Activated naive CD4-positive, alpha-beta T cell treated with anti-CD3 and anti-CD28 coated beads, Interleukin-2, amount 10 ng/mL, durations not matched to agents 7 days and 5 days (primary cell): Measurements from ENCODE around the gene TMA7.
A peak's percentile ranks its signal among the peaks of the same experiment; 100 is the strongest.
"Not testable (repeated sequence)": the region's sequence is repeated elsewhere in the genome, so short reads cannot be mapped to it uniquely, and the experiment has no call there.

Source experiments
- CTCF ChIA-PET: fragments of 350-600 bp; sonication (Branson Sonifier 250); formaldehyde crosslinking; loops from one replicate; lab custom pipeline; 2021; ENCODE audit warnings: antibody characterized with exemption; lab: Charles Lee
- DNase-seq: peaks from one replicate; pipeline ENCODE4 v3.0.0-alpha.2; 2020
- H3K27ac Mint-ChIP-seq: one replicate; pipeline ENCODE4 v1.8.0; 2021; ENCODE audit warnings: mild to moderate bottlenecking, moderate library complexity, mixed read lengths
- H3K27me3 Mint-ChIP-seq: one replicate; pipeline ENCODE4 v1.8.0; 2021; ENCODE audit warnings: mild to moderate bottlenecking, mixed read lengths
- H3K36me3 Mint-ChIP-seq: one replicate; pipeline ENCODE4 v1.8.0; 2021; ENCODE audit warnings: mixed read lengths
- H3K4me1 Mint-ChIP-seq: one replicate; pipeline ENCODE4 v1.8.0; 2021; ENCODE audit warnings: mixed read lengths
- H3K4me3 Mint-ChIP-seq: one replicate; pipeline ENCODE4 v1.8.0; 2021; ENCODE audit warnings: mild to moderate bottlenecking, moderate library complexity, mixed read lengths
- H3K9me3 Mint-ChIP-seq: one replicate; pipeline ENCODE4 v1.8.0; 2021; ENCODE audit warnings: mixed read lengths

TMA7 gene

GRCh38 chr3:48445277-48445882 is 5.3 kb downstream of the TMA7 start:
- peak overlapping the region; percentile 89 for H3K27ac Mint-ChIP-seq
- peak overlapping the region; percentile 88 for H3K4me3 Mint-ChIP-seq
- peaks cover 51% of the 10 kb centered on the region for H3K36me3 Mint-ChIP-seq
- no peak for DNase-seq
- peaks cover 61% of the 10 kb centered on the region for H3K4me1 Mint-ChIP-seq
- H3K9me3 Mint-ChIP-seq: no peaks in the 10 kb centered on the region
- CTCF ChIA-PET: interaction anchor here (1.1 to 4.5 kb wide), 7 partner anchors 9 to 113 kb away, joined by 3 to 47 read pairs (median 4); no protein-coding TSS in a partner anchor
- no peaks in the 10 kb centered on the region for H3K27me3 Mint-ChIP-seq

GRCh38 chr3:48446043-48446424 is 6.0 kb downstream of the TMA7 start:
- peaks cover 57% of the 10 kb centered on the region for H3K4me1 Mint-ChIP-seq
- H3K27me3 Mint-ChIP-seq: no peaks in the 10 kb centered on the region
- H3K4me3 Mint-ChIP-seq: peak overlapping the region; percentile 88
- H3K36me3 Mint-ChIP-seq: peaks cover 46% of the 10 kb centered on the region
- CTCF ChIA-PET: interaction anchor here (0.8 to 4.5 kb wide), 8 partner anchors 10 to 112 kb away, joined by 3 to 47 read pairs (median 4); no protein-coding TSS in a partner anchor
- H3K27ac Mint-ChIP-seq: peak overlapping the region; percentile 89
- DNase-seq: peak; percentile 19
- H3K9me3 Mint-ChIP-seq: no peaks in the 10 kb centered on the region

- H3K27ac Mint-ChIP-seq: peak within 1 kb of the TSS; percentile 89
- no peaks in the 10 kb centered on the region for H3K27me3 Mint-ChIP-seq
- H3K4me3 Mint-ChIP-seq: peak within 1 kb of the TSS; percentile 88
- CTCF ChIA-PET: interaction anchor here (0.8 to 4.5 kb wide), 7 partner anchors 10 to 112 kb away, joined by 3 to 47 read pairs (median 4); no protein-coding TSS in a partner anchor
- peaks cover 51% of the 10 kb centered on the region for H3K4me1 Mint-ChIP-seq
- peaks cover 44% of the 10 kb centered on the region for H3K36me3 Mint-ChIP-seq
- DNase-seq: peak; percentile 92
- no peaks in the 10 kb centered on the region for H3K9me3 Mint-ChIP-seq
These were observed 6.6 kb downstream of the TMA7 start, which contains the start of gene ATRIP for GRCh38 chr3:48446425-48447193. Gene ATRIP (plus strand): TSS chr3:48446737. CDS start chr3:48446846, 109 bp downstream.

GRCh38 chr3:48451270-48451669 is 11.2 kb downstream of the TMA7 start:
- DNase-seq: no peak
- Mint-ChIP-seq H3K9me3 (no peaks in the 10 kb centered on the region), H3K27ac (no peak overlapping the region), H3K4me1 (peaks cover 26% of the 10 kb centered on the region), H3K36me3 (peaks cover 44% of the 10 kb centered on the region), H3K27me3 (no peaks in the 10 kb centered on the region), H3K4me3 (no peak overlapping the region)
- CTCF ChIA-PET: interaction anchor here (1.1 to 2.8 kb wide), 3 partner anchors 13 to 102 kb away, joined by 3 to 16 read pairs (median 4); no protein-coding TSS in a partner anchor

- DNase-seq: peak; percentile 7
- H3K9me3 Mint-ChIP-seq: no peaks in the 10 kb centered on the region
- peaks cover 10% of the 10 kb centered on the region for H3K4me1 Mint-ChIP-seq
- H3K4me3 Mint-ChIP-seq: no peak overlapping the region
- no peak overlapping the region for H3K27ac Mint-ChIP-seq
- no peaks in the 10 kb centered on the region for H3K27me3 Mint-ChIP-seq
- H3K36me3 Mint-ChIP-seq: peaks cover 48% of the 10 kb centered on the region
- CTCF ChIA-PET: interaction anchor here (3.9 kb wide), 1 partner anchor 21 kb away, joined by 22 read pairs; no protein-coding TSS in a partner anchor
These were observed 16.4 kb downstream of the TMA7 start for GRCh38 chr3:48456456-48456855.

- H3K4me1 Mint-ChIP-seq: peaks cover 10% of the 10 kb centered on the region
- no peaks in the 10 kb centered on the region for H3K27me3 Mint-ChIP-seq
- CTCF ChIA-PET: interaction anchor here (1.6 to 3.9 kb wide), 3 partner anchors 23 to 48 kb away, joined by 4 to 22 read pairs (median 9); no protein-coding TSS in a partner anchor
- no peak overlapping the region for H3K4me3 Mint-ChIP-seq
- H3K27ac Mint-ChIP-seq: no peak overlapping the region
- H3K9me3 Mint-ChIP-seq: no peaks in the 10 kb centered on the region
- peak; percentile 8 for DNase-seq
- peaks cover 30% of the 10 kb centered on the region for H3K36me3 Mint-ChIP-seq
These were observed 19.3 kb downstream of the TMA7 start for GRCh38 chr3:48459331-48459730.

GRCh38 chr3:48459773-48460516 is 19.9 kb downstream of the TMA7 start:
- CTCF ChIA-PET: no interaction called here
- Mint-ChIP-seq H3K4me3 (no peak overlapping the region), H3K27ac (no peak overlapping the region), H3K36me3 (peaks cover 25% of the 10 kb centered on the region), H3K27me3 (no peaks in the 10 kb centered on the region), H3K4me1 (peaks cover 10% of the 10 kb centered on the region), H3K9me3 (no peaks in the 10 kb centered on the region)
- DNase-seq: no peak

- H3K4me3 Mint-ChIP-seq: no peak overlapping the region
- no peaks in the 10 kb centered on the region for H3K9me3 Mint-ChIP-seq
- H3K27me3 Mint-ChIP-seq: no peaks in the 10 kb centered on the region
- DNase-seq: peak; percentile 15
- peaks cover 15% of the 10 kb centered on the region for H3K4me1 Mint-ChIP-seq
- H3K27ac Mint-ChIP-seq: no peak overlapping the region
- H3K36me3 Mint-ChIP-seq: peaks cover 23% of the 10 kb centered on the region
- CTCF ChIA-PET: interaction anchor here (1.0 kb wide), 1 partner anchor 48 kb away, joined by 3 read pairs; no protein-coding TSS in a partner anchor
These were observed 20.5 kb downstream of the TMA7 start for GRCh38 chr3:48460517-48460902.

- peaks cover 23% of the 10 kb centered on the region for H3K4me1 Mint-ChIP-seq
- H3K36me3 Mint-ChIP-seq: peaks cover 29% of the 10 kb centered on the region
- DNase-seq, H3K27ac Mint-ChIP-seq, H3K9me3 Mint-ChIP-seq, H3K4me3 Mint-ChIP-seq, H3K27me3 Mint-ChIP-seq: not testable (repeated sequence)
- CTCF ChIA-PET: interaction anchor here (0.6 kb wide), 1 partner anchor 27 kb away, joined by 4 read pairs; no protein-coding TSS in a partner anchor
These were observed 21.7 kb downstream of the TMA7 start for GRCh38 chr3:48461767-48462166.

GRCh38 chr3:48463703-48464102 is 23.6 kb downstream of the TMA7 start:
- Mint-ChIP-seq H3K36me3 (peaks cover 36% of the 10 kb centered on the region), H3K4me3 (no peak overlapping the region), H3K27ac (peak overlapping the region; percentile 52), H3K27me3 (no peaks in the 10 kb centered on the region), H3K9me3 (no peaks in the 10 kb centered on the region), H3K4me1 (peaks cover 42% of the 10 kb centered on the region)
- DNase-seq: peak; percentile 5
- CTCF ChIA-PET: interaction anchor here (1.0 to 2.2 kb wide), 2 partner anchors 12 to 44 kb away, joined by 4 to 11 read pairs; no protein-coding TSS in a partner anchor

- peak overlapping the region; percentile 91 for H3K27ac Mint-ChIP-seq
- H3K4me3 Mint-ChIP-seq: no peak overlapping the region
- no peaks in the 10 kb centered on the region for H3K27me3 Mint-ChIP-seq
- peak; percentile 19 for DNase-seq
- H3K4me1 Mint-ChIP-seq: peaks cover 53% of the 10 kb centered on the region
- H3K9me3 Mint-ChIP-seq: no peaks in the 10 kb centered on the region
- H3K36me3 Mint-ChIP-seq: peaks cover 39% of the 10 kb centered on the region
- CTCF ChIA-PET: interaction anchor here (1.4 to 2.2 kb wide), 2 partner anchors 43 to 83 kb away, joined by 3 to 11 read pairs; no protein-coding TSS in a partner anchor
These were observed 24.7 kb downstream of the TMA7 start for GRCh38 chr3:48464713-48465221.

GRCh38 chr3:48465237-48465530 is 25.1 kb downstream of the TMA7 start:
- no peak for DNase-seq
- Mint-ChIP-seq H3K4me3 (peak overlapping the region; percentile 93), H3K9me3 (no peaks in the 10 kb centered on the region), H3K4me1 (peaks cover 57% of the 10 kb centered on the region), H3K27ac (peak overlapping the region; percentile 91), H3K27me3 (no peaks in the 10 kb centered on the region), H3K36me3 (peaks cover 43% of the 10 kb centered on the region)
- CTCF ChIA-PET: interaction anchor here (1.4 to 3.6 kb wide), 3 partner anchors 42 to 83 kb away, joined by 3 to 25 read pairs (median 11); no protein-coding TSS in a partner anchor
